Measurements from ENCODE around the gene SRCAP. TPM values are rescaled to one million over a fixed set of nuclear protein-coding genes. Genes with fewer than 3 reads are reported as not detected.

Gene SRCAP
- total and polyA plus RNA-seq, 11 donors, result 22.9 to 51.2 (median 39.7) TPM

- WGBS, 4 donors, result 47 to 55% (median 53%) methylated on average over 21 of the region's 21 CpGs
- H3K27me3 ChIP-seq, result no peaks in the 10 kb centered on the region
- no peaks in the 10 kb centered on the region for H3K9me3 ChIP-seq
- DNase-seq (no peak), ATAC-seq (no peak)
- H3K4me3 ChIP-seq, result peak overlapping the region; percentile 68 to 96 (median 90)
- intact Hi-C loops (cut with DNase I), result loop anchor here in 2 of 10 donors (5.0 kb wide), 1 partner anchor 37 kb away; the partner anchor contains the start of gene SRCAP (in 2 of the 2)
- H3K36me3 ChIP-seq, result peaks cover 0 to 69% (median 63%) of the 10 kb centered on the region in 9 donors
- peaks cover 0 to 51% (median 44%) of the 10 kb centered on the region in 12 donors for H3K4me1 ChIP-seq
- H3K27ac ChIP-seq, result peak overlapping the region; percentile 96 to 100 (median 98)
- TF ChIP-seq POLR2A (IDR thresholded peaks at IDR 0.05), result no peak
- TF ChIP-seq, protein P1, sequence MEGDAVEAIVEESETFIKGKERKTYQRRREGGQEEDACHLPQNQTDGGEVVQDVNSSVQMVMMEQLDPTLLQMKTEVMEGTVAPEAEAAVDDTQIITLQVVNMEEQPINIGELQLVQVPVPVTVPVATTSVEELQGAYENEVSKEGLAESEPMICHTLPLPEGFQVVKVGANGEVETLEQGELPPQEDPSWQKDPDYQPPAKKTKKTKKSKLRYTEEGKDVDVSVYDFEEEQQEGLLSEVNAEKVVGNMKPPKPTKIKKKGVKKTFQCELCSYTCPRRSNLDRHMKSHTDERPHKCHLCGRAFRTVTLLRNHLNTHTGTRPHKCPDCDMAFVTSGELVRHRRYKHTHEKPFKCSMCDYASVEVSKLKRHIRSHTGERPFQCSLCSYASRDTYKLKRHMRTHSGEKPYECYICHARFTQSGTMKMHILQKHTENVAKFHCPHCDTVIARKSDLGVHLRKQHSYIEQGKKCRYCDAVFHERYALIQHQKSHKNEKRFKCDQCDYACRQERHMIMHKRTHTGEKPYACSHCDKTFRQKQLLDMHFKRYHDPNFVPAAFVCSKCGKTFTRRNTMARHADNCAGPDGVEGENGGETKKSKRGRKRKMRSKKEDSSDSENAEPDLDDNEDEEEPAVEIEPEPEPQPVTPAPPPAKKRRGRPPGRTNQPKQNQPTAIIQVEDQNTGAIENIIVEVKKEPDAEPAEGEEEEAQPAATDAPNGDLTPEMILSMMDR (IDR thresholded peaks at IDR 0.05), result no peak
Observed at GRCh38 chr16:30660424-30661261, 38.3 kb upstream of the SRCAP start.

- DNase-seq (no peak), ATAC-seq (no peak)
- intact Hi-C loops (cut with DNase I), result loop anchor here in 2 of 10 donors (5.0 kb wide), 1 partner anchor 35 kb away; the partner anchor contains the start of gene SRCAP (in 2 of the 2)
- Histone ChIP-seq H3K4me3 (no peak overlapping the region), H3K27ac (no peak overlapping the region), H3K9me3 (no peaks in the 10 kb centered on the region), H3K27me3 (no peaks in the 10 kb centered on the region), H3K4me1 (peaks cover 0 to 42% (median 35%) of the 10 kb centered on the region in 12 donors), H3K36me3 (peaks cover 0 to 73% (median 68%) of the 10 kb centered on the region in 9 donors)
- WGBS, 4 donors, result 82 to 84% (median 83%) methylated on average over 16 to 17 of the region's 17 CpGs
- TF ChIP-seq, protein P1 (IDR thresholded peaks at IDR 0.05), result no peak
- no peak for TF ChIP-seq POLR2A (IDR thresholded peaks at IDR 0.05)
Observed at GRCh38 chr16:30662449-30662848, 36.5 kb upstream of the SRCAP start.

GRCh38 chr16:30663038-30663437 lies 35.9 kb upstream of the SRCAP start:
- Histone ChIP-seq H3K27me3 (no peaks in the 10 kb centered on the region), H3K4me1 (peaks cover 0 to 40% (median 34%) of the 10 kb centered on the region in 12 donors), H3K27ac (no peak overlapping the region), H3K9me3 (no peaks in the 10 kb centered on the region), H3K36me3 (peaks cover 0 to 79% (median 74%) of the 10 kb centered on the region in 9 donors), H3K4me3 (no peak overlapping the region)
- WGBS, 4 donors, result 84 to 90% (median 87%) methylated on average over 8 of the region's 8 CpGs
- DNase-seq (no peak), ATAC-seq (no peak)
- intact Hi-C loops (cut with DNase I), result loop anchor here in 2 of 10 donors (5.0 kb wide), 1 partner anchor 34 kb away; the partner anchor contains the start of gene SRCAP (in 2 of the 2)
- TF ChIP-seq POLR2A (IDR thresholded peaks at IDR 0.05), result no peak

DNA sequence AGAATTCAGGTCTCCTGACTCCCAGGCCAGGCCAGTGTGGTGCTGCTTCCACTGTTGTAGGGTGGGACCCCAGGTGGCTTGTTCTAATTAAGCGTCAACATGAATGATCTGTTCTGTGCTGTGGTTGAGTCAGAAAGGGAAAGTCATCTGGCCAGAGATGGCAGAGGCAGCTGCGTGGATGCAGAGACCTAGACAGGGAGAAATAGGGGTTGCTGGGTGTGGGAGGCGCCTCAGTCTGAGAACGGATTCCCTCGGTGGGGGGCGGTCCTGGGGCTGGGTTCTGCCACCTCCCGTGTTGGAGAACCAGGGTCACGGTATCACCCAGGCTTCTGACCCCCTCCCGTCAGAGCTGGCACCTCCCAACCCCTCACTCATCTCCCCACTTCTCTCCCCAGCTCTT lies 35.2 kb upstream of the SRCAP start:
- peaks cover 0 to 40% (median 34%) of the 10 kb centered on the region in 12 donors for H3K4me1 ChIP-seq
- peaks cover 0 to 86% (median 81%) of the 10 kb centered on the region in 9 donors for H3K36me3 ChIP-seq
- intact Hi-C loops (cut with DNase I), result loop anchor here in 3 of 10 donors (2.0 to 5.0 kb wide), 2 partner anchors 29 to 33 kb away; partner anchors contain the start of gene SRCAP (in 2 of the 3)
- 76 to 87% (median 79%) methylated on average over 9 of the region's 9 CpGs for WGBS, 4 donors
- no peak for DNase-seq
- no peak for ATAC-seq
- no peak for TF ChIP-seq POLR2A (IDR thresholded peaks at IDR 0.05)
- TF ChIP-seq, protein P1 (IDR thresholded peaks at IDR 0.05), result no peak
- H3K4me3 ChIP-seq, result no peak overlapping the region
- H3K9me3 ChIP-seq, result no peaks in the 10 kb centered on the region
- no peaks in the 10 kb centered on the region for H3K27me3 ChIP-seq
- H3K27ac ChIP-seq, result no peak overlapping the region
